SU-DHL-6 (cell line): ENCODE results near the gene AADACL2.

ENCODE experiments used
- H2AFZ ChIP-seq: fragments of 200-600 bp; sonication (generic); 2 replicates; pipeline ENCODE4 v1.6.1; 2014; ENCODE audit warnings: low read depth, mild to moderate bottlenecking, moderate library complexity, mixed read lengths, antibody characterized with exemption, low read length; ENCODE audit not compliant: severe bottlenecking
- H3F3A ChIP-seq: fragments of 200-600 bp; shearing (Covaris generic); 2 replicates; pipeline ENCODE4 v1.6.0; 2016; ENCODE audit warnings: antibody characterized with exemption, mild to moderate bottlenecking; ENCODE audit not compliant: insufficient read depth
- H3K27ac ChIP-seq: fragments of 200-600 bp; sonication (generic); 2 replicates; pipeline ENCODE4 v1.5.1; 2016; ENCODE audit warnings: low read depth, mild to moderate bottlenecking, low read length, moderate library complexity, mixed read lengths
- H3K27me3 ChIP-seq: fragments of 200-600 bp; sonication (generic), shearing (Covaris generic); 2 replicates; pipeline ENCODE4 v1.6.0; 2014; ENCODE audit warnings: mild to moderate bottlenecking, low read length
- H3K36me3 ChIP-seq: fragments of 200-600 bp; sonication (generic); 2 replicates; pipeline ENCODE4 v1.6.1; 2014; ENCODE audit warnings: mild to moderate bottlenecking, low read length, mixed read lengths
- H3K4me2 ChIP-seq: fragments of 300-600, 200-600 bp; shearing (Covaris generic), sonication (generic); 2 replicates; pipeline ENCODE4 v1.6.0; 2014; ENCODE audit warnings: low read length, low read depth, mild to moderate bottlenecking; ENCODE audit not compliant: poor library complexity, severe bottlenecking
- H3K4me3 ChIP-seq: fragments of 200-600 bp; sonication (generic); 2 replicates; pipeline ENCODE4 v1.5.1; 2014; ENCODE audit warnings: antibody characterized with exemption, low read length, mild to moderate bottlenecking, mixed read lengths; ENCODE audit not compliant: insufficient read depth, poor library complexity, severe bottlenecking
- H3K79me2 ChIP-seq: fragments of 200-600 bp; sonication (generic); 2 replicates; pipeline ENCODE4 v1.6.1; 2014; ENCODE audit warnings: mild to moderate bottlenecking, low read length, moderate library complexity; ENCODE audit not compliant: insufficient read depth
- H3K9ac ChIP-seq: fragments of 200-600 bp; sonication (generic); 2 replicates; pipeline ENCODE4 v1.7.0; 2014; ENCODE audit warnings: mild to moderate bottlenecking, low read length
- H3K9me2 ChIP-seq: fragments of 200-600 bp; sonication (generic); replicated peaks from 2 replicates; pipeline ENCODE4 v1.6.1; 2014; ENCODE audit warnings: low read length; ENCODE audit not compliant: insufficient read depth
- H3K9me3 ChIP-seq: fragments of 200-600 bp; sonication (generic); 2 replicates; pipeline ENCODE4 v1.6.1; 2014; ENCODE audit warnings: low read length, mixed read lengths; ENCODE audit not compliant: insufficient read depth
- H4K20me1 ChIP-seq: fragments of 200-600 bp; sonication (generic); 2 replicates; pipeline ENCODE4 v1.6.1; 2014; ENCODE audit warnings: low read depth, mild to moderate bottlenecking, antibody characterized with exemption, low read length, moderate library complexity, mixed read lengths
- CTCF ChIP-seq: fragments of 200-600 bp; sonication (generic); IDR thresholded peaks from one replicate; pipeline ENCODE4 v1.5.1; 2017; ENCODE audit warnings: antibody characterized with exemption, mild to moderate bottlenecking, low read length, moderate library complexity; ENCODE audit not compliant: insufficient read depth, poor library complexity, severe bottlenecking
- EZH2phosphoT487 ChIP-seq: fragments of 200-600 bp; sonication (generic), shearing (Covaris generic); conservative IDR thresholded peaks from 2 replicates; pipeline ENCODE4 v1.6.1; 2018; ENCODE audit warnings: mild to moderate bottlenecking, antibody characterized with exemption, low read length, moderate library complexity, mixed read lengths

AADACL2 gene

GRCh38 chr3:151795276-151795675, 61.5 kb downstream of the AADACL2 start:
- no peaks in the 10 kb centered on the region for H3K79me2 ChIP-seq
- H3K4me2 ChIP-seq, result no peak overlapping the region
- no peak overlapping the region for H3K27ac ChIP-seq
- H3K27me3 ChIP-seq, result no peaks in the 10 kb centered on the region
- H3K9me2 ChIP-seq, result no peaks in the 10 kb centered on the region
- no peak overlapping the region for H3K4me3 ChIP-seq
- H3K36me3 ChIP-seq, result no peaks in the 10 kb centered on the region
- no peak for TF ChIP-seq EZH2phosphoT487
- TF ChIP-seq CTCF, result no peak
- H4K20me1 ChIP-seq, result no peaks in the 10 kb centered on the region
- H3K9me3 ChIP-seq, result no peaks in the 10 kb centered on the region
- no peaks in the 10 kb centered on the region for H3F3A ChIP-seq
- no peak overlapping the region for H2AFZ ChIP-seq
- H3K9ac ChIP-seq, result no peak overlapping the region

GRCh38 chr3:151796105-151796680, 62.5 kb downstream of the AADACL2 start:
- no peak overlapping the region for H2AFZ ChIP-seq

GRCh38 chr3:151798466-151798865, 64.7 kb downstream of the AADACL2 start:
- no peak overlapping the region for H2AFZ ChIP-seq
- H3K36me3 ChIP-seq, result no peaks in the 10 kb centered on the region
- H3K4me2 ChIP-seq, result no peak overlapping the region
- no peak overlapping the region for H3K9ac ChIP-seq
- no peaks in the 10 kb centered on the region for H3K9me3 ChIP-seq
- H3F3A ChIP-seq, result no peaks in the 10 kb centered on the region
- no peaks in the 10 kb centered on the region for H3K9me2 ChIP-seq
- no peaks in the 10 kb centered on the region for H3K27me3 ChIP-seq
- H4K20me1 ChIP-seq, result 0 out of 2 replicates have a peak, but pooled peaks cover 3% of the 10 kb centered on the region
- H3K27ac ChIP-seq, result no peak overlapping the region
- no peak for TF ChIP-seq EZH2phosphoT487
- no peak for TF ChIP-seq CTCF
- no peaks in the 10 kb centered on the region for H3K79me2 ChIP-seq
- no peak overlapping the region for H3K4me3 ChIP-seq

More at GRCh38 chr3:151796105-151796680, 62.5 kb downstream of the AADACL2 start:
- 0 out of 2 replicates have a peak, but pooled peaks cover 3% of the 10 kb centered on the region for H4K20me1 ChIP-seq
- H3K9me2 ChIP-seq, result no peaks in the 10 kb centered on the region
- no peaks in the 10 kb centered on the region for H3K36me3 ChIP-seq
- H3K9me3 ChIP-seq, result no peaks in the 10 kb centered on the region
- no peak overlapping the region for H3K4me3 ChIP-seq
- H3K4me2 ChIP-seq, result no peak overlapping the region
- no peaks in the 10 kb centered on the region for H3K79me2 ChIP-seq
- no peaks in the 10 kb centered on the region for H3F3A ChIP-seq
- no peak overlapping the region for H3K9ac ChIP-seq
- TF ChIP-seq CTCF (no peak), EZH2phosphoT487 (no peak)
- no peaks in the 10 kb centered on the region for H3K27me3 ChIP-seq
- no peak overlapping the region for H3K27ac ChIP-seq
